ENCODE measurements around the gene GGCT.
"Not testable (repeated sequence)": the region's sequence is repeated elsewhere in the genome, so short reads cannot be mapped to it uniquely, and the experiment has no call there.

- TF ChIP-seq, protein P1, sequence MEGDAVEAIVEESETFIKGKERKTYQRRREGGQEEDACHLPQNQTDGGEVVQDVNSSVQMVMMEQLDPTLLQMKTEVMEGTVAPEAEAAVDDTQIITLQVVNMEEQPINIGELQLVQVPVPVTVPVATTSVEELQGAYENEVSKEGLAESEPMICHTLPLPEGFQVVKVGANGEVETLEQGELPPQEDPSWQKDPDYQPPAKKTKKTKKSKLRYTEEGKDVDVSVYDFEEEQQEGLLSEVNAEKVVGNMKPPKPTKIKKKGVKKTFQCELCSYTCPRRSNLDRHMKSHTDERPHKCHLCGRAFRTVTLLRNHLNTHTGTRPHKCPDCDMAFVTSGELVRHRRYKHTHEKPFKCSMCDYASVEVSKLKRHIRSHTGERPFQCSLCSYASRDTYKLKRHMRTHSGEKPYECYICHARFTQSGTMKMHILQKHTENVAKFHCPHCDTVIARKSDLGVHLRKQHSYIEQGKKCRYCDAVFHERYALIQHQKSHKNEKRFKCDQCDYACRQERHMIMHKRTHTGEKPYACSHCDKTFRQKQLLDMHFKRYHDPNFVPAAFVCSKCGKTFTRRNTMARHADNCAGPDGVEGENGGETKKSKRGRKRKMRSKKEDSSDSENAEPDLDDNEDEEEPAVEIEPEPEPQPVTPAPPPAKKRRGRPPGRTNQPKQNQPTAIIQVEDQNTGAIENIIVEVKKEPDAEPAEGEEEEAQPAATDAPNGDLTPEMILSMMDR (IDR thresholded peaks at IDR 0.05): not testable (repeated sequence)
- TF ChIP-seq POLR2A (IDR thresholded peaks at IDR 0.05; ENCODE audit: low read depth): not testable (repeated sequence)
Measured at GRCh38 chr7:30527297-30527696, 22.7 kb upstream of the GGCT start.
